ENCODE measurements around the gene NUP35.
"Not testable (repeated sequence)": the region's sequence is repeated elsewhere in the genome, so short reads cannot be mapped to it uniquely, and the experiment has no call there.

DNA sequence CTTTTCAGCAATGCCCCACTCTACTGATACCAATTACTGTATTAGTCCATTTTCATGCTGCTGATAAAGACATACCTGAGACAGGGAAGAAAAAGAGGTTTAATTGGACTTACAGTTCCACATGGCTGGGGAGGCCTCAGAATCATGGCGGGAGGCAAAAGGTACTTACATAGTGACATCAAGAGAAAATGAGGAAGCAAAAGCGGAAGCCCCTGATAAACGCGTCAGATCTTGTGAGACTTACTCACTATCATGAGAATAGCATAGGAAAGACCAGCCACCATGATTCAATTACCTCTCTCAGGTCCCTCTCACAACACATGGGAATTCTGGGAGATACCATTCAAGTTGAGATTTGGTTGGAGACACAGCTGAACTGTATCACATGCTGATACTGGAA lies 30.5 kb downstream of the NUP35 start:
- TF ChIP-seq, protein P1, sequence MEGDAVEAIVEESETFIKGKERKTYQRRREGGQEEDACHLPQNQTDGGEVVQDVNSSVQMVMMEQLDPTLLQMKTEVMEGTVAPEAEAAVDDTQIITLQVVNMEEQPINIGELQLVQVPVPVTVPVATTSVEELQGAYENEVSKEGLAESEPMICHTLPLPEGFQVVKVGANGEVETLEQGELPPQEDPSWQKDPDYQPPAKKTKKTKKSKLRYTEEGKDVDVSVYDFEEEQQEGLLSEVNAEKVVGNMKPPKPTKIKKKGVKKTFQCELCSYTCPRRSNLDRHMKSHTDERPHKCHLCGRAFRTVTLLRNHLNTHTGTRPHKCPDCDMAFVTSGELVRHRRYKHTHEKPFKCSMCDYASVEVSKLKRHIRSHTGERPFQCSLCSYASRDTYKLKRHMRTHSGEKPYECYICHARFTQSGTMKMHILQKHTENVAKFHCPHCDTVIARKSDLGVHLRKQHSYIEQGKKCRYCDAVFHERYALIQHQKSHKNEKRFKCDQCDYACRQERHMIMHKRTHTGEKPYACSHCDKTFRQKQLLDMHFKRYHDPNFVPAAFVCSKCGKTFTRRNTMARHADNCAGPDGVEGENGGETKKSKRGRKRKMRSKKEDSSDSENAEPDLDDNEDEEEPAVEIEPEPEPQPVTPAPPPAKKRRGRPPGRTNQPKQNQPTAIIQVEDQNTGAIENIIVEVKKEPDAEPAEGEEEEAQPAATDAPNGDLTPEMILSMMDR (IDR thresholded peaks at IDR 0.05) = not testable (repeated sequence)
- not testable (repeated sequence) for TF ChIP-seq POLR2A, EP300, POLR2AphosphoS5 (IDR thresholded peaks at IDR 0.05)
